Glomerular visceral epithelial cell (primary cell): ENCODE data around the gene XCR1.

Experiments
- DNase-seq: peaks from one replicate; pipeline ENCODE4 v3.0.0-alpha.2; 2016; ENCODE audit errors: extremely low spot score

XCR1 gene

GRCh38 chr3:45984331-45985312 lies 42.7 kb downstream of the XCR1 start:
- no peak for DNase-seq

GRCh38 chr3:45983770-45984169 lies 43.5 kb downstream of the XCR1 start:
- no peak for DNase-seq

GRCh38 chr3:45981346-45982074 lies 45.8 kb downstream of the XCR1 start:
- DNase-seq: peak; percentile 63

GRCh38 chr3:45980819-45981218 lies 46.5 kb downstream of the XCR1 start:
- no peak for DNase-seq

GRCh38 chr3:45980229-45980813 lies 47.0 kb downstream of the XCR1 start:
- DNase-seq: no peak

- no peak for DNase-seq
These were observed 47.9 kb downstream of the XCR1 start for GRCh38 chr3:45979378-45979777.

GRCh38 chr3:45978006-45978761 lies 49.1 kb downstream of the XCR1 start:
- DNase-seq: no peak

- no peak for DNase-seq
These were observed 50.8 kb downstream of the XCR1 start for GRCh38 chr3:45976191-45977091.

GRCh38 chr3:45975686-45976085 lies 51.6 kb downstream of the XCR1 start:
- no peak for DNase-seq

GRCh38 chr3:45974686-45975085 lies 52.6 kb downstream of the XCR1 start:
- DNase-seq: no peak

- DNase-seq: peak; percentile 61
These were observed 54.5 kb downstream of the XCR1 start for GRCh38 chr3:45972534-45973402.

GRCh38 chr3:45969953-45970352 lies 57.3 kb downstream of the XCR1 start:
- DNase-seq: no peak

GRCh38 chr3:45969116-45969515 lies 58.2 kb downstream of the XCR1 start:
- DNase-seq: no peak

- DNase-seq: peak; percentile 32
These were observed 58.6 kb downstream of the XCR1 start for GRCh38 chr3:45968706-45969105.

- no peak for DNase-seq
These were observed 59.1 kb downstream of the XCR1 start for GRCh38 chr3:45968149-45968548.

- no peak for DNase-seq
These were observed 59.6 kb downstream of the XCR1 start for GRCh38 chr3:45967724-45968123.
